T-helper 22 cell (primary cell): ENCODE measurements around the gene CLEC16A.

Source experiments
- DNase-seq: peaks from one replicate; pipeline ENCODE4 v3.0.0-alpha.2; 2020; ENCODE audit warnings: low read depth

Gene CLEC16A

GRCh38 chr16:10992112-10992511, 47.7 kb downstream of the CLEC16A start:
- no peak for DNase-seq

GRCh38 chr16:10992797-10993196, 48.4 kb downstream of the CLEC16A start:
- DNase-seq: no peak

- DNase-seq: no peak
These were observed 49.3 kb downstream of the CLEC16A start for GRCh38 chr16:10993649-10994048.

- no peak for DNase-seq
These were observed 50.2 kb downstream of the CLEC16A start for GRCh38 chr16:10994571-10994970.

- no peak for DNase-seq
These were observed 51.2 kb downstream of the CLEC16A start for GRCh38 chr16:10995565-10995964.

- DNase-seq: no peak
These were observed 53.1 kb downstream of the CLEC16A start for GRCh38 chr16:10997485-10997884.

GRCh38 chr16:10999300-10999699, 54.9 kb downstream of the CLEC16A start:
- no peak for DNase-seq

GRCh38 chr16:11001611-11002010, 57.2 kb downstream of the CLEC16A start:
- no peak for DNase-seq

GRCh38 chr16:11003141-11003540, 58.8 kb downstream of the CLEC16A start:
- no peak for DNase-seq

- DNase-seq: no peak
These were observed 60.0 kb downstream of the CLEC16A start for GRCh38 chr16:11004351-11004750.

- DNase-seq: no peak
These were observed 60.7 kb downstream of the CLEC16A start for GRCh38 chr16:11004973-11005610.

- DNase-seq: no peak
These were observed 61.2 kb downstream of the CLEC16A start for GRCh38 chr16:11005611-11005975.

GRCh38 chr16:11006656-11007055, 62.3 kb downstream of the CLEC16A start:
- DNase-seq: no peak

GRCh38 chr16:11007714-11008280, 63.4 kb downstream of the CLEC16A start:
- no peak for DNase-seq

- DNase-seq: no peak
These were observed 64.8 kb downstream of the CLEC16A start for GRCh38 chr16:11009027-11009755.

- no peak for DNase-seq
These were observed 66.3 kb downstream of the CLEC16A start for GRCh38 chr16:11010575-11011221.

GRCh38 chr16:11011326-11011725, 67.0 kb downstream of the CLEC16A start:
- DNase-seq: no peak

- DNase-seq: no peak
These were observed 68.5 kb downstream of the CLEC16A start for GRCh38 chr16:11012841-11013240.

- no peak for DNase-seq
These were observed 69.8 kb downstream of the CLEC16A start for GRCh38 chr16:11014136-11014535.

GRCh38 chr16:11015076-11015475, 70.7 kb downstream of the CLEC16A start:
- DNase-seq: no peak

- no peak for DNase-seq
These were observed 71.2 kb downstream of the CLEC16A start for GRCh38 chr16:11015607-11016006.

- DNase-seq: no peak
These were observed 72.2 kb downstream of the CLEC16A start for GRCh38 chr16:11016524-11016988.

- no peak for DNase-seq
These were observed 72.6 kb downstream of the CLEC16A start for GRCh38 chr16:11016993-11017392.
